Effector memory CD4-positive, alpha-beta T cell (primary cell): ENCODE data around the gene RASAL2.

Experiments used
- DNase-seq, 3 donors: peaks; one replicate each; pipeline ENCODE4 v3.0.0-alpha.2; 2020
- H3K27ac ChIP-seq: 2 replicates; pipeline ENCODE4 v1.7.0; 2013; ENCODE audit warnings: mild to moderate bottlenecking, low read length, moderate library complexity; ENCODE audit not compliant: insufficient read depth, poor library complexity, severe bottlenecking
- H3K27me3 ChIP-seq: replicated peaks from 2 replicates; pipeline ENCODE4 v1.7.0; 2013; ENCODE audit warnings: mild to moderate bottlenecking, low read length; ENCODE audit not compliant: insufficient read depth, control insufficient read depth, poor library complexity, severe bottlenecking
- H3K36me3 ChIP-seq: 2 replicates; pipeline ENCODE4 v1.7.0; 2013; ENCODE audit warnings: mild to moderate bottlenecking, low read length, moderate library complexity; ENCODE audit not compliant: control insufficient read depth, insufficient read depth
- H3K4me1 ChIP-seq: 2 replicates; pipeline ENCODE4 v1.7.0; 2013; ENCODE audit warnings: low read length, mild to moderate bottlenecking; ENCODE audit not compliant: control insufficient read depth, insufficient read depth, poor library complexity, severe bottlenecking
- H3K4me3 ChIP-seq: 2 replicates; pipeline ENCODE4 v1.7.0; 2013; ENCODE audit warnings: low read length, low read depth, mild to moderate bottlenecking; ENCODE audit not compliant: insufficient read depth, poor library complexity, severe bottlenecking
- H3K9me3 ChIP-seq: 2 replicates; pipeline ENCODE4 v1.7.0; 2013; ENCODE audit warnings: mild to moderate bottlenecking, low read length, moderate library complexity; ENCODE audit not compliant: control insufficient read depth

RASAL2 gene

GRCh38 chr1:178209935-178210334 is 116.0 kb downstream of the RASAL2 start:
- H3K36me3 ChIP-seq = no peaks in the 10 kb centered on the region
- no peak overlapping the region for H3K27ac ChIP-seq
- H3K4me3 ChIP-seq = no peak overlapping the region
- H3K27me3 ChIP-seq = no peaks in the 10 kb centered on the region
- no peak for DNase-seq
- H3K4me1 ChIP-seq = no peaks in the 10 kb centered on the region
- peaks cover 4% of the 10 kb centered on the region for H3K9me3 ChIP-seq

GRCh38 chr1:178218550-178218949 is 124.6 kb downstream of the RASAL2 start:
- DNase-seq = no peak
- H3K4me1 ChIP-seq = no peaks in the 10 kb centered on the region
- no peak overlapping the region for H3K27ac ChIP-seq
- H3K36me3 ChIP-seq = no peaks in the 10 kb centered on the region
- no peaks in the 10 kb centered on the region for H3K27me3 ChIP-seq
- no peak overlapping the region for H3K4me3 ChIP-seq
- H3K9me3 ChIP-seq = no peaks in the 10 kb centered on the region

- H3K4me1 ChIP-seq = no peaks in the 10 kb centered on the region
- H3K27me3 ChIP-seq = no peaks in the 10 kb centered on the region
- no peaks in the 10 kb centered on the region for H3K9me3 ChIP-seq
- H3K4me3 ChIP-seq = no peak overlapping the region
- no peaks in the 10 kb centered on the region for H3K36me3 ChIP-seq
- H3K27ac ChIP-seq = no peak overlapping the region
- no peak for DNase-seq
These were observed 126.2 kb downstream of the RASAL2 start for GRCh38 chr1:178220094-178220493.

- H3K27ac ChIP-seq = no peak overlapping the region
- H3K9me3 ChIP-seq = no peaks in the 10 kb centered on the region
- H3K4me1 ChIP-seq = no peaks in the 10 kb centered on the region
- H3K27me3 ChIP-seq = no peaks in the 10 kb centered on the region
- DNase-seq = no peak
- no peak overlapping the region for H3K4me3 ChIP-seq
- no peaks in the 10 kb centered on the region for H3K36me3 ChIP-seq
These were observed 129.4 kb downstream of the RASAL2 start for GRCh38 chr1:178223289-178223688.

- no peak overlapping the region for H3K4me3 ChIP-seq
- no peaks in the 10 kb centered on the region for H3K9me3 ChIP-seq
- H3K4me1 ChIP-seq = no peaks in the 10 kb centered on the region
- no peaks in the 10 kb centered on the region for H3K27me3 ChIP-seq
- DNase-seq = no peak
- H3K27ac ChIP-seq = no peak overlapping the region
- H3K36me3 ChIP-seq = no peaks in the 10 kb centered on the region
These were observed 130.5 kb downstream of the RASAL2 start for GRCh38 chr1:178224358-178224757.

GRCh38 chr1:178230881-178231409 is 137.0 kb downstream of the RASAL2 start:
- H3K4me1 ChIP-seq = no peaks in the 10 kb centered on the region
- H3K36me3 ChIP-seq = no peaks in the 10 kb centered on the region
- no peaks in the 10 kb centered on the region for H3K27me3 ChIP-seq
- no peak overlapping the region for H3K27ac ChIP-seq
- H3K9me3 ChIP-seq = no peaks in the 10 kb centered on the region
- H3K4me3 ChIP-seq = no peak overlapping the region
- no peak for DNase-seq

- Histone ChIP-seq H3K27ac (no peak overlapping the region), H3K36me3 (no peaks in the 10 kb centered on the region), H3K9me3 (no peaks in the 10 kb centered on the region), H3K4me1 (no peaks in the 10 kb centered on the region), H3K27me3 (no peaks in the 10 kb centered on the region), H3K4me3 (no peak overlapping the region)
- no peak for DNase-seq
These were observed 138.2 kb downstream of the RASAL2 start for GRCh38 chr1:178232108-178232507.

- Histone ChIP-seq H3K4me1 (no peaks in the 10 kb centered on the region), H3K4me3 (no peak overlapping the region), H3K36me3 (no peaks in the 10 kb centered on the region), H3K9me3 (no peaks in the 10 kb centered on the region), H3K27ac (no peak overlapping the region), H3K27me3 (no peaks in the 10 kb centered on the region)
- DNase-seq = no peak
These were observed 139.0 kb downstream of the RASAL2 start for GRCh38 chr1:178232949-178233348.

- Histone ChIP-seq H3K27me3 (no peaks in the 10 kb centered on the region), H3K9me3 (no peaks in the 10 kb centered on the region), H3K36me3 (no peaks in the 10 kb centered on the region), H3K27ac (no peak overlapping the region), H3K4me3 (no peak overlapping the region), H3K4me1 (no peaks in the 10 kb centered on the region)
- DNase-seq = no peak
These were observed 143.2 kb downstream of the RASAL2 start for GRCh38 chr1:178237121-178237520.

- no peaks in the 10 kb centered on the region for H3K9me3 ChIP-seq
- H3K36me3 ChIP-seq = no peaks in the 10 kb centered on the region
- H3K27ac ChIP-seq = no peak overlapping the region
- no peaks in the 10 kb centered on the region for H3K4me1 ChIP-seq
- H3K27me3 ChIP-seq = no peaks in the 10 kb centered on the region
- no peak overlapping the region for H3K4me3 ChIP-seq
- DNase-seq = no peak
These were observed 145.0 kb downstream of the RASAL2 start for GRCh38 chr1:178238722-178239510.
